ENCODE results near the gene COL18A1. TPM values are rescaled to one million over a fixed set of nuclear protein-coding genes. Genes with fewer than 3 reads are reported as not detected.

The COL18A1 gene
- polyA plus RNA-seq, 1 of the 3 experiments (the other 2 are of a cell fraction) = 118 TPM

DNA sequence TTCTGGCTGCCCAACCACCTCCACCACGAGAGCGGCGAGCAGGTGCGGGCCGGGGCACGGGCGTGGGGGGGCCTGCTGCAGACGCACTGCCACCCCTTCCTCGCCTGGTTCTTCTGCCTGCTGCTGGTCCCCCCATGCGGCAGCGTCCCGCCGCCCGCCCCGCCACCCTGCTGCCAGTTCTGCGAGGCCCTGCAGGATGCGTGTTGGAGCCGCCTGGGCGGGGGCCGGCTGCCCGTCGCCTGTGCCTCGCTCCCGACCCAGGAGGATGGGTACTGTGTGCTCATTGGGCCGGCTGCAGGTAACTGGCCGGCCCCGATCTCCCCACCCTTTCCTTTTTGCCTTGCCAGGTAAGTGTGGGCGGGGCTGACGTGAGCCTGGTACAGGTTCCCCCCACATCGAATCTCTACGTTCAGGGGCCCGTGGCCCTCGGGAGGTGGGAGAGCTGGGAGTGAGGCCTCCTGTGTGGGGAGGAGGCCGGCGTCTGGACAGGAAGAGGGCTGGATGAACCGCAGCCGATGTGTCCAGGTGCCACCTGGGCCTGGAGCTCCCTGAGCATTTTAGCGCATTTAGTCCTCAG is 51.7 kb downstream of the COL18A1 start:
- Histone ChIP-seq H3K9ac (no peak overlapping the region), H3K9me3 (no peaks in the 10 kb centered on the region), H3K9me2 (no peaks in the 10 kb centered on the region), H3F3A (replicated peaks; ENCODE audit: insufficient read depth) (peaks cover 15% of the 10 kb centered on the region), H3K4me1 (ENCODE audit: control insufficient read depth in 1 of 2, insufficient read depth in 2 of 2, low read depth in 1 of 2, low read length in 1 of 2) (peaks cover 0 to 13% of the 10 kb centered on the region in 2 experiments; a peak in 1 of 4 replicates), H3K79me2 (ENCODE audit: insufficient read depth) (peaks cover 64% of the 10 kb centered on the region), H2AFZ (ENCODE audit: low read depth) (no peak overlapping the region), H3K4me3 (ENCODE audit: low read depth in 2 of 2, low read length in 1 of 2) (no peak overlapping the region), H4K20me1 (ENCODE audit: insufficient read depth) (peaks cover 66% of the 10 kb centered on the region), H3K27me3 (ENCODE audit: insufficient read depth) (no peaks in the 10 kb centered on the region), H3K4me2 (no peak overlapping the region), H3K27ac (ENCODE audit: low read depth in 2 of 2, low read length in 1 of 2) (no peak overlapping the region), H3K36me3 (replicated peaks in 1 of 2; ENCODE audit: control insufficient read depth in 1 of 2, insufficient read depth in 2 of 2, low read length in 1 of 2) (peaks cover 0 to 5% of the 10 kb centered on the region in 2 experiments)
- 94% methylated on average over 10 of the region's 38 CpGs for WGBS (ENCODE audit: low lambda C conversion rate)
- ChIA-PET POLR2A (no interaction called here), CTCF (interaction anchor here (1.0 to 2.2 kb wide), 5 partner anchors 17 to 167 kb away, joined by 3 to 5 read pairs (median 4); no protein-coding TSS in a partner anchor)
- no peak for DNase-seq
- no peak for TF ChIP-seq CTCF (IDR thresholded peaks at IDR 0.05)
- no peak for TF ChIP-seq EZH2phosphoT487 (IDR thresholded peaks at IDR 0.05; ENCODE audit: borderline replicate concordance, low read depth)
- TF ChIP-seq RCOR1 (IDR thresholded peaks at IDR 0.05; ENCODE audit: low read length) = no peak
- no peak for TF ChIP-seq ZBTB33 (IDR thresholded peaks at IDR 0.05; ENCODE audit: borderline replicate concordance, low read depth)
- TF ChIP-seq NRF1 (IDR thresholded peaks at IDR 0.05; ENCODE audit: low read depth, low read length) = no peak
- TF ChIP-seq SMC3 (IDR thresholded peaks at IDR 0.05; ENCODE audit: low read depth, low read length) = no peak
- TF ChIP-seq GABPA (IDR thresholded peaks at IDR 0.05; ENCODE audit: low read depth) = no peak
- no peak for TF ChIP-seq FOXJ3 (CRISPR knock-in tag; IDR thresholded peaks at IDR 0.05)
- TF ChIP-seq, protein P1, sequence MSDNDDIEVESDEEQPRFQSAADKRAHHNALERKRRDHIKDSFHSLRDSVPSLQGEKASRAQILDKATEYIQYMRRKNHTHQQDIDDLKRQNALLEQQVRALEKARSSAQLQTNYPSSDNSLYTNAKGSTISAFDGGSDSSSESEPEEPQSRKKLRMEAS (IDR thresholded peaks at IDR 0.05; ENCODE audit: low read depth) = no peak
- TF ChIP-seq CHD2 (IDR thresholded peaks at IDR 0.05; ENCODE audit: low read length, partially characterized antibody) = no peak
- TF ChIP-seq USF1 (IDR thresholded peaks at IDR 0.05; ENCODE audit: borderline replicate concordance, low read depth) = no peak
- TF ChIP-seq, protein P2, sequence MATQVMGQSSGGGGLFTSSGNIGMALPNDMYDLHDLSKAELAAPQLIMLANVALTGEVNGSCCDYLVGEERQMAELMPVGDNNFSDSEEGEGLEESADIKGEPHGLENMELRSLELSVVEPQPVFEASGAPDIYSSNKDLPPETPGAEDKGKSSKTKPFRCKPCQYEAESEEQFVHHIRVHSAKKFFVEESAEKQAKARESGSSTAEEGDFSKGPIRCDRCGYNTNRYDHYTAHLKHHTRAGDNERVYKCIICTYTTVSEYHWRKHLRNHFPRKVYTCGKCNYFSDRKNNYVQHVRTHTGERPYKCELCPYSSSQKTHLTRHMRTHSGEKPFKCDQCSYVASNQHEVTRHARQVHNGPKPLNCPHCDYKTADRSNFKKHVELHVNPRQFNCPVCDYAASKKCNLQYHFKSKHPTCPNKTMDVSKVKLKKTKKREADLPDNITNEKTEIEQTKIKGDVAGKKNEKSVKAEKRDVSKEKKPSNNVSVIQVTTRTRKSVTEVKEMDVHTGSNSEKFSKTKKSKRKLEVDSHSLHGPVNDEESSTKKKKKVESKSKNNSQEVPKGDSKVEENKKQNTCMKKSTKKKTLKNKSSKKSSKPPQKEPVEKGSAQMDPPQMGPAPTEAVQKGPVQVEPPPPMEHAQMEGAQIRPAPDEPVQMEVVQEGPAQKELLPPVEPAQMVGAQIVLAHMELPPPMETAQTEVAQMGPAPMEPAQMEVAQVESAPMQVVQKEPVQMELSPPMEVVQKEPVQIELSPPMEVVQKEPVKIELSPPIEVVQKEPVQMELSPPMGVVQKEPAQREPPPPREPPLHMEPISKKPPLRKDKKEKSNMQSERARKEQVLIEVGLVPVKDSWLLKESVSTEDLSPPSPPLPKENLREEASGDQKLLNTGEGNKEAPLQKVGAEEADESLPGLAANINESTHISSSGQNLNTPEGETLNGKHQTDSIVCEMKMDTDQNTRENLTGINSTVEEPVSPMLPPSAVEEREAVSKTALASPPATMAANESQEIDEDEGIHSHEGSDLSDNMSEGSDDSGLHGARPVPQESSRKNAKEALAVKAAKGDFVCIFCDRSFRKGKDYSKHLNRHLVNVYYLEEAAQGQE (IDR thresholded peaks at IDR 0.05; ENCODE audit: low read depth, low read length) = no peak
